WTC11 (cell line): ENCODE data around the gene MBLAC2. TPM values are rescaled to one million over a fixed set of nuclear protein-coding genes. Genes with fewer than 3 reads are reported as not detected.

ENCODE experiments used
- ATAC-seq: fragments of 200-7000 bp; cut with Tn5 transposase; 2 replicates; pipeline ENCODE4 v1.10.0; 2021; ENCODE audit warnings: mild to moderate bottlenecking, moderate library complexity
- Bru-seq: library from RNA; stranded (reverse); fragments of 400-500 nt; gene quantifications from one replicate; lab custom pipeline; 2021; lab: Mats Ljungman, UMichigan
- CTCF ChIA-PET: fragments of 300-600 bp; sonication (Branson Sonifier 250); formaldehyde crosslinking; loops from one replicate; lab custom pipeline; 2021; ENCODE audit warnings: antibody characterized with exemption; lab: Charles Lee
- POLR2A ChIA-PET: fragments of 350-600 bp; sonication (Branson Sonifier 250); formaldehyde crosslinking; loops from one replicate; lab custom pipeline; 2021; ENCODE audit warnings: antibody characterized with exemption; lab: Charles Lee
- DNase-seq: peaks from one replicate; pipeline ENCODE4 v3.0.0; 2021; ENCODE audit warnings: low spot score
- H3K27ac Mint-ChIP-seq: 2 replicates; pipeline ENCODE4 v1.8.0; 2021; ENCODE audit warnings: mixed read lengths
- H3K27me3 Mint-ChIP-seq: 2 replicates; pipeline ENCODE4 v1.8.0; 2021; ENCODE audit warnings: low read depth, mild to moderate bottlenecking, moderate library complexity, mixed read lengths
- H3K36me3 Mint-ChIP-seq: 2 replicates; pipeline ENCODE4 v1.8.0; 2021; ENCODE audit warnings: mixed read lengths
- H3K4me1 Mint-ChIP-seq: 2 replicates; pipeline ENCODE4 v1.8.0; 2022; ENCODE audit warnings: mixed read lengths
- H3K4me3 Mint-ChIP-seq: 2 replicates; pipeline ENCODE4 v1.8.0; 2021; ENCODE audit warnings: mild to moderate bottlenecking, moderate library complexity, mixed read lengths
- H3K9me3 Mint-ChIP-seq: 2 replicates; pipeline ENCODE4 v1.8.0; 2021; ENCODE audit warnings: mixed read lengths
- ARID4B ChIP-seq: sonication (generic); formaldehyde crosslinking; IDR thresholded peaks from 2 replicates; pipeline ENCODE4 v1.8.0; 2023; ENCODE audit warnings: missing genetic modification reagents, mild to moderate bottlenecking, borderline replicate concordance
- CBFB ChIP-seq: sonication (generic); formaldehyde crosslinking; IDR thresholded peaks from 2 replicates; pipeline ENCODE4 v1.8.1; 2022; ENCODE audit warnings: mild to moderate bottlenecking, low read depth, missing genetic modification reagents
- E2F1 ChIP-seq: sonication (generic); formaldehyde crosslinking; IDR thresholded peaks from 2 replicates; pipeline ENCODE4 v1.8.0; 2022; ENCODE audit warnings: mild to moderate bottlenecking, missing genetic modification reagents
- E2F4 ChIP-seq: sonication (generic); formaldehyde crosslinking; IDR thresholded peaks from 2 replicates; pipeline ENCODE4 v1.8.1; 2022; ENCODE audit warnings: low read depth, mild to moderate bottlenecking, moderate library complexity, missing genetic modification reagents, borderline replicate concordance
- GRHL2 ChIP-seq: fragments of 250-450 bp; sonication (Bioruptor Pico); IDR thresholded peaks from 2 replicates; pipeline ENCODE4 v1.8.0; 2022; ENCODE audit warnings: mild to moderate bottlenecking, moderate library complexity; ENCODE audit not compliant: insufficient replicate concordance, severe bottlenecking
- NFYB ChIP-seq: sonication (generic); formaldehyde crosslinking; conservative IDR thresholded peaks from 2 replicates; pipeline ENCODE4 v1.8.0; 2022; ENCODE audit warnings: low read depth, missing genetic modification reagents
- OVOL2 ChIP-seq: fragments of 250-450 bp; sonication (Bioruptor Pico); IDR thresholded peaks from 2 replicates; pipeline ENCODE4 v1.9.0; 2021; ENCODE audit warnings: mild to moderate bottlenecking, borderline replicate concordance
- PRRX2 ChIP-seq: fragments of 250-450 bp; sonication (Bioruptor Pico); IDR thresholded peaks from 2 replicates; pipeline ENCODE4 v1.8.0; 2021; ENCODE audit warnings: mild to moderate bottlenecking
- RELA ChIP-seq: sonication (generic); formaldehyde crosslinking; IDR thresholded peaks from 2 replicates; pipeline ENCODE4 v1.8.1; 2022; ENCODE audit warnings: missing genetic modification reagents, mild to moderate bottlenecking, borderline replicate concordance
- SMAD4 ChIP-seq: sonication (generic); formaldehyde crosslinking; IDR thresholded peaks from 2 replicates; pipeline ENCODE4 v1.8.0; 2022; ENCODE audit warnings: mild to moderate bottlenecking, missing genetic modification reagents
- SOX15 ChIP-seq: fragments of 250-450 bp; sonication (Bioruptor Pico); IDR thresholded peaks from 2 replicates; pipeline ENCODE4 v1.9.0; 2021; ENCODE audit warnings: mild to moderate bottlenecking
- SP1 ChIP-seq: sonication (generic); formaldehyde crosslinking; conservative IDR thresholded peaks from 2 replicates; pipeline ENCODE4 v1.8.1; 2022; ENCODE audit warnings: missing genetic modification reagents
- STAT6 ChIP-seq: sonication (generic); formaldehyde crosslinking; conservative IDR thresholded peaks from 2 replicates; pipeline ENCODE4 v1.8.1; 2023; ENCODE audit warnings: mild to moderate bottlenecking, low read depth, missing genetic modification reagents, moderate library complexity
- TCF7 ChIP-seq: sonication (generic); formaldehyde crosslinking; IDR thresholded peaks from 2 replicates; pipeline ENCODE4 v1.8.0; 2022; ENCODE audit warnings: mild to moderate bottlenecking, low read depth, missing genetic modification reagents, moderate library complexity
- TEAD4 ChIP-seq: sonication (generic); formaldehyde crosslinking; IDR thresholded peaks from 2 replicates; pipeline ENCODE4 v1.8.0; 2022; ENCODE audit warnings: mild to moderate bottlenecking, missing genetic modification reagents
- ZBTB43 ChIP-seq: sonication (generic); formaldehyde crosslinking; IDR thresholded peaks from 2 replicates; pipeline ENCODE4 v1.8.1; 2023; ENCODE audit warnings: mild to moderate bottlenecking, missing genetic modification reagents
- ZNF281 ChIP-seq: sonication (generic); formaldehyde crosslinking; IDR thresholded peaks from 2 replicates; pipeline ENCODE4 v1.8.0; 2023; ENCODE audit warnings: mild to moderate bottlenecking, missing genetic modification reagents
- ZNF317 ChIP-seq: sonication (generic); formaldehyde crosslinking; IDR thresholded peaks from 2 replicates; pipeline ENCODE4 v1.8.1; 2023; ENCODE audit warnings: low read depth, mild to moderate bottlenecking, moderate library complexity, missing genetic modification reagents, borderline replicate concordance
- ZNF416 ChIP-seq: fragments of 250-450 bp; sonication (Bioruptor Pico); IDR thresholded peaks from 2 replicates; pipeline ENCODE4 v1.9.0; 2021; ENCODE audit warnings: mild to moderate bottlenecking, inconsistent platforms
- long read RNA-seq, 3 experiments: library from RNA in 1 of 3; library from capped mRNA in 1 of 3; library from polyadenylated mRNA in 1 of 3; unstranded in 2 of 3; stranded (forward) in 1 of 3; transcript quantifications; one replicate each; pipeline ENCODE4 v2.0.0, GENCODE V29; 2021
- total RNA-seq: library from RNA; stranded (reverse); gene quantifications from 3 replicates; pipeline ENCODE4 v1.2.3, GENCODE V29; 2021

The MBLAC2 gene
- total RNA-seq: 5.9 to 6.4 TPM (median 6.3 TPM) in 3 replicates
- Bru-seq, nascent RNA: percentile 87 among the genes with signal in this experiment
- long read RNA-seq, experiment 1, full-length matches to known transcripts: 22 of 25 reads
- long read RNA-seq, experiment 1, partial matches to known transcripts: 0 of 25 reads
- long read RNA-seq, experiment 1, other reads (novel, unspliced or antisense): 3 of 25 reads
- long read RNA-seq, experiment 2, full-length matches to known transcripts: 3 of 11 reads
- long read RNA-seq, experiment 2, partial matches to known transcripts: 0 of 11 reads
- long read RNA-seq, experiment 2, other reads (novel, unspliced or antisense): 8 of 11 reads
- long read RNA-seq, experiment 3, full-length matches to known transcripts: 5 of 5 reads
- long read RNA-seq, experiment 3, partial matches to known transcripts: 0 of 5 reads
- long read RNA-seq, experiment 3, other reads (novel, unspliced or antisense): 0 of 5 reads

GRCh38 chr5:90474235-90475107, at the start of gene MBLAC2, which contains the start of gene POLR3G:
Gene MBLAC2, minus strand, starts transcription at chr5:90474771. Its CDS starts 479 bp downstream, at chr5:90474292.
Gene POLR3G, plus strand, starts transcription at chr5:90474864. Its CDS starts 10,704 bp downstream, at chr5:90485568.
- peak; percentile 76 for ATAC-seq
- POLR2A ChIA-PET: interaction anchor here (0.6 to 1.6 kb wide), 8 partner anchors 8 to 909 kb away, joined by 3 to 10 read pairs (median 3); partner anchors contain the start of genes ARRDC3 and CETN3
- Mint-ChIP-seq H3K4me1 (peaks cover 43% of the 10 kb centered on the region), H3K36me3 (no peaks in the 10 kb centered on the region), H3K4me3 (peak within 1 kb of the TSS; percentile 81), H3K9me3 (no peaks in the 10 kb centered on the region), H3K27ac (peak within 1 kb of the TSS; percentile 90), H3K27me3 (no peaks in the 10 kb centered on the region)
- CTCF ChIA-PET: interaction anchor here (0.6 to 1.6 kb wide), 10 partner anchors 9 to 911 kb away, joined by 3 to 4 read pairs (median 3); partner anchors contain the start of gene CETN3
- peak; percentile 97 for DNase-seq
- TF ChIP-seq OVOL2 (CRISPR knock-in tag): no peak
- peak; percentile 81; the same call in 1 of the 2 replicates for TF ChIP-seq SMAD4
- no peak for TF ChIP-seq PRRX2 (CRISPR knock-in tag)
- TF ChIP-seq TEAD4 (CRISPR knock-in tag): no peak; the same call in 1 of the 2 replicates
- TF ChIP-seq NFYB (CRISPR knock-in tag): peak; percentile 16; the same call in 1 of the 2 replicates
- peak; percentile 95 for TF ChIP-seq SP1 (CRISPR knock-in tag)
- peak; percentile 88 for TF ChIP-seq TCF7 (CRISPR knock-in tag)
- no peak; the same call in 1 of the 2 replicates for TF ChIP-seq ARID4B (CRISPR knock-in tag)
- no peak for TF ChIP-seq E2F1
- no peak; the same call in 1 of the 2 replicates for TF ChIP-seq STAT6 (CRISPR knock-in tag)
- TF ChIP-seq GRHL2: no peak
- TF ChIP-seq SOX15 (CRISPR knock-in tag): no peak
- TF ChIP-seq E2F4 (CRISPR knock-in tag): peak; percentile 84; the same call in 1 of the 2 replicates
- no peak for TF ChIP-seq RELA
- TF ChIP-seq ZNF416 (CRISPR knock-in tag): no peak
- TF ChIP-seq CBFB (CRISPR knock-in tag): no peak; the same call in none of the 2 replicates
- TF ChIP-seq ZNF281 (CRISPR knock-in tag): no peak
- peak; percentile 78 for TF ChIP-seq ZBTB43
- 0 out of 2 replicates have a peak, but pooled peaks have one; percentile 10 for TF ChIP-seq ZNF317 (CRISPR knock-in tag)
